Mesodermal cell (in vitro differentiated cells): ENCODE measurements around the gene NR6A1.

Experiments used
- H3K27ac ChIP-seq: 2 replicates; pipeline ENCODE4 v1.7.0; 2013; ENCODE audit warnings: mild to moderate bottlenecking, low read depth, low read length, moderate library complexity; ENCODE audit not compliant: severe bottlenecking
- H3K36me3 ChIP-seq: 2 replicates; pipeline ENCODE4 v1.7.1; 2013; ENCODE audit warnings: mild to moderate bottlenecking, low read length, moderate library complexity; ENCODE audit not compliant: control insufficient read depth, insufficient read depth
- H3K4me1 ChIP-seq: one replicate; pipeline ENCODE4 v1.7.1; 2013; ENCODE audit warnings: mild to moderate bottlenecking, low read length; ENCODE audit not compliant: insufficient read depth, control insufficient read depth, poor library complexity, severe bottlenecking
- H3K4me3 ChIP-seq: 2 replicates; pipeline ENCODE4 v1.7.0; 2013; ENCODE audit warnings: low read length, control low read depth, mild to moderate bottlenecking; ENCODE audit not compliant: insufficient read depth, poor library complexity, severe bottlenecking; ENCODE audit errors: extremely low read depth
- H3K9me3 ChIP-seq: 2 replicates; pipeline ENCODE4 v1.7.1; 2013; ENCODE audit warnings: mild to moderate bottlenecking, low read length, moderate library complexity; ENCODE audit not compliant: control insufficient read depth
- WGBS, 2 experiments: methylation state at CpG; one replicate each; pipeline ENCODE4 v1.1.5; 2013; ENCODE audit warnings: missing lambda C conversion rate in 2 of 2; ENCODE audit not compliant: insufficient coverage in 2 of 2; 5-methylcytosine and 5-hydroxymethylcytosine counted together

Gene NR6A1

DNA sequence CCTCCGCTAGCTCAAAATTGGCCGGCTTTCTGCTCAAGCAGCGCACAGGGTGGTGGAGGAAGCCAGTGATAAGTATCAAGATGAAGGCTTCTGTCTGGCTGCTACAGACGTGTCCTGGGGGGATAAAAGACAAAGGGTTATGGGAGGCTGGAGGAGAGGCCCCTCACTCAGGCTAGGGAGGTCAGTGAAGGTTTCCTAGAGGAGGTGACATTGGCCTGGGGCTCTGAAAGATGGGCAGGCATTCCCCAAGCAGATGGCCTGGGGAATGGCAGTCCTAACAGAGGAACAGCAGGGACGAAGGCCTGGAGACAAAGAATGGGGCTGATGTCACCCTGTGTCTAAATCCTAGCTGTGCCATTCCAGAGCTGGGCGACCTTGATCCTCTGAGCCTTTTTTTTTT is 38.1 kb upstream of the NR6A1 start:
- Histone ChIP-seq H3K36me3 (no peaks in the 10 kb centered on the region), H3K4me1 (peaks cover 46% of the 10 kb centered on the region), H3K9me3 (no peaks in the 10 kb centered on the region), H3K27ac (peak overlapping the region; percentile 41), H3K4me3 (no peak overlapping the region)
- 94 to 96% methylated on average over 6 of the region's 6 CpGs for WGBS, 2 experiments

DNA sequence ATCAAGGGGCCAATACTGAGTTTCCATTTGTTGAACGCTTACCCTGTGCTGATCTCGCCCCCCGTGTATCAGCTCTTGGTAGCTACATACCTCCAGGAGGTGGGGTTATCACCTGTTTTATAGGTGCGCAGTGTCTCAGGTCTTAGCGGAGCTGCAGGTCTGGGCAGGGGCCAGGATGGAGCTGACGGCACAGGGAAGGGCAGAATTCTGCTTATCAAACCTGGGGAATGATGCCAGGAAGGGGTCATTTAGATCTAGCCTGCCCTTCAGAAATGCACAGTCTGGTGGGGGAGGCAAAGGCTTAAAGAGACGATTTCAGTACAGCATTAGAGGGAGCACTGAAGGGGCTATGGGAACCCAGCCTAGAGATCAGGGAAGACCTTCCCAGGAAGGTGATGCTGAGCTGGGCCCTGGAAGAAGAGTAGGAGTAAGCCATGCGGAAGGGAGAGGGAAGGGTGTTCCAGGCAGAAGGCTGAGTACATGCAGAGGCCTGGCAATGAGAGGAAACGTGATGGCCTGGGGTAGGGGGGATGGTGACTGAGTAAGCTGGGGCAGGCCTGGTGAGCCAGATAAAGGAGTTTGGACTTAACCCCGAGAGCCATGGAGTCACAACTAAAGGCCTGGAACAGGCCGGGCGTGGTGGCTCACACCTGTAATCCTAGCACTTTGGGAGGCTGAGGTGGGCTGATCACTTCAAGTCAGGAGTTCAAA is 37.3 kb upstream of the NR6A1 start:
- no peaks in the 10 kb centered on the region for H3K36me3 ChIP-seq
- peaks cover 38% of the 10 kb centered on the region for H3K4me1 ChIP-seq
- WGBS, 2 experiments = 91 to 96% methylated on average over 11 to 12 of the region's 12 CpGs
- no peak overlapping the region for H3K27ac ChIP-seq
- H3K4me3 ChIP-seq = no peak overlapping the region
- no peaks in the 10 kb centered on the region for H3K9me3 ChIP-seq

DNA sequence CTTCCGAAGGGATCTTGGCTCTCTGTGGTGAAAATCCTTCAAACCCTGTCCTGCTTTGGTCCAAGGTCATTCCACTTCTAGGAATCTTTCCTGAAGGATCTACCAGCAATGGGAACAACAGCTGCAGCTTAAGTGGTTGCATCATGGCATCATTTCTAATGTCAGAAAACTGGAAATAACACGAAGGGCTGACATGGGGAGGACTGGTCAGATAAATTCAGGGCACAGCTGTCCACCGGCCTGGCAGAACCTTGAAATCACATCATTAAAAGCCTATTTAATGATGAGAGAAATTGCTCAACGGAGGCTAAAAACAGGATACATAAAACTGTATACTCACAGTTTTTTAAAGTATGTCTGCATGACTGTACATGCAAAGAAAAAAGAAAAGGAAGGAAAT is 34.1 kb upstream of the NR6A1 start:
- WGBS, 2 experiments = 100% methylated on average over 2 of the region's 4 CpGs
- H3K27ac ChIP-seq = no peak overlapping the region
- H3K9me3 ChIP-seq = no peaks in the 10 kb centered on the region
- no peaks in the 10 kb centered on the region for H3K36me3 ChIP-seq
- H3K4me1 ChIP-seq = peaks cover 14% of the 10 kb centered on the region
- no peak overlapping the region for H3K4me3 ChIP-seq

DNA sequence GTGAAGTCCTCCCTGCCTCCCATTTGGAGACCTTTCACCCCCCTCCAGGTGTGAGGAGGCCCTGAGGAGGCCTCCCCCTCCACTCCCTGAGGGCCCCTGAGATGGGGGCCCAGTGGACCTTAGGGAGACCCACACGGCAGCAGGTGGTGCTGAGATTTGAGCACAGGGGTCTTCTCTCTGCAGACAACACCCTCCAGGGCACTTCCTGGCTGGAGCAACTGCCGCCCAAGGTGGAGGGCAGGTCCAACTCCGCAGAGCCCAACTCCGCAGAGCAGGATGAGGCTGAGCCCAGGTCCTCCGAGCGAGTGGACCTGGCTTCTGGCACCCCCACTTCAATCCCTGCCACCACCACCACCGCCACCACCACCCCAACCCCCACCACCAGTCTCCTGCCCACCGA is 32.8 kb upstream of the NR6A1 start:
- Histone ChIP-seq H3K4me3 (no peak overlapping the region), H3K9me3 (no peaks in the 10 kb centered on the region), H3K27ac (no peak overlapping the region), H3K36me3 (no peaks in the 10 kb centered on the region), H3K4me1 (peaks cover 7% of the 10 kb centered on the region)
- 98% methylated on average over 6 of the region's 8 CpGs; no CpG with 5 or more reads in 1 of the 2 experiments for WGBS, 2 experiments

- Histone ChIP-seq H3K27ac (no peak overlapping the region), H3K36me3 (no peaks in the 10 kb centered on the region), H3K4me1 (no peaks in the 10 kb centered on the region), H3K4me3 (no peak overlapping the region), H3K9me3 (no peaks in the 10 kb centered on the region)
- WGBS, 2 experiments = 93 to 100% methylated on average over 2 to 3 of the region's 3 CpGs
Observed at GRCh38 chr9:124802426-124802825, 31.3 kb upstream of the NR6A1 start.

- Histone ChIP-seq H3K9me3 (no peaks in the 10 kb centered on the region), H3K27ac (no peak overlapping the region), H3K36me3 (no peaks in the 10 kb centered on the region), H3K4me1 (peaks cover 6% of the 10 kb centered on the region), H3K4me3 (no peak overlapping the region)
- 96% methylated on average over 4 of the region's 6 CpGs; no CpG with 5 or more reads in 1 of the 2 experiments for WGBS, 2 experiments
Observed at GRCh38 chr9:124801356-124801755, 30.2 kb upstream of the NR6A1 start.

GRCh38 chr9:124800306-124801259 is 29.5 kb upstream of the NR6A1 start:
- H3K9me3 ChIP-seq = no peaks in the 10 kb centered on the region
- 77 to 81% methylated on average over 11 to 15 of the region's 15 CpGs for WGBS, 2 experiments
- no peak overlapping the region for H3K27ac ChIP-seq
- peaks cover 13% of the 10 kb centered on the region for H3K4me1 ChIP-seq
- H3K4me3 ChIP-seq = no peak overlapping the region
- no peaks in the 10 kb centered on the region for H3K36me3 ChIP-seq

DNA sequence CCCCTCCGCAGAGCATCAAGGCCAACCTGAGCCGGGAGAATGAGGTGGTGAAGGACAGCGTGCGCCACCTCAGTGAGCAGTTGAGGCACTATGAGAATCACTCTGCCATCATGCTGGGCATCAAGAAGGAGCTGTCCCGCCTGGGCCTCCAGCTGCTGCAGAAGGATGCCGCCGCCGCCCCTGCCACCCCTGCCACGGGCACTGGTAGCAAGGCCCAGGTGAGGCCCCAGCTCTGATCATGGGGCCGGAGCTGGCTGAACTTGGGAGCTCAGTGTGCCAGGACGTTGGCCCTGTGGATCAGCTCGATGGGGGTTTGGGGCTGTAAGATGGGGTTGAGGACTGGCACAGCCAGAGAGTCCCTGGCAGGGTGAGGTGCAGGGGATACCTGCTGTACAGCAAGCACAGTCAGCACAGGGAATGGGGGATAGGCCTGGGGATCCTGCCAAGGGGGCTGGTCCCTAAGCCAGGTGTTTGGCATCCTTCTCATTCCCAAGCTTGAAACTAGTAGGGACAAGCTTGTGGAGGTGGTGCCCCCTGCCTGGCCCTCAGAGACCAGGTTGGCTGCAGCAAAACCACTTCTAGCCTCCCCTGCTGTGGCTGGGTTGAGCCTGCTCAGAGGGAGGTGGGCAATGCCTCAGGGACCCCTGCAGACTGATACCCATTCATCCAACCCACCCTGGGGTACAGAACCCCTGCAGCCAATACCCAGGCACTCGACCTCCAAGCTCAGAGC is 28.3 kb upstream of the NR6A1 start:
- WGBS, 2 experiments = 86 to 87% methylated on average over 11 to 12 of the region's 13 CpGs
- Histone ChIP-seq H3K27ac (no peak overlapping the region), H3K36me3 (no peaks in the 10 kb centered on the region), H3K4me3 (no peak overlapping the region), H3K9me3 (no peaks in the 10 kb centered on the region), H3K4me1 (peaks cover 19% of the 10 kb centered on the region)

DNA sequence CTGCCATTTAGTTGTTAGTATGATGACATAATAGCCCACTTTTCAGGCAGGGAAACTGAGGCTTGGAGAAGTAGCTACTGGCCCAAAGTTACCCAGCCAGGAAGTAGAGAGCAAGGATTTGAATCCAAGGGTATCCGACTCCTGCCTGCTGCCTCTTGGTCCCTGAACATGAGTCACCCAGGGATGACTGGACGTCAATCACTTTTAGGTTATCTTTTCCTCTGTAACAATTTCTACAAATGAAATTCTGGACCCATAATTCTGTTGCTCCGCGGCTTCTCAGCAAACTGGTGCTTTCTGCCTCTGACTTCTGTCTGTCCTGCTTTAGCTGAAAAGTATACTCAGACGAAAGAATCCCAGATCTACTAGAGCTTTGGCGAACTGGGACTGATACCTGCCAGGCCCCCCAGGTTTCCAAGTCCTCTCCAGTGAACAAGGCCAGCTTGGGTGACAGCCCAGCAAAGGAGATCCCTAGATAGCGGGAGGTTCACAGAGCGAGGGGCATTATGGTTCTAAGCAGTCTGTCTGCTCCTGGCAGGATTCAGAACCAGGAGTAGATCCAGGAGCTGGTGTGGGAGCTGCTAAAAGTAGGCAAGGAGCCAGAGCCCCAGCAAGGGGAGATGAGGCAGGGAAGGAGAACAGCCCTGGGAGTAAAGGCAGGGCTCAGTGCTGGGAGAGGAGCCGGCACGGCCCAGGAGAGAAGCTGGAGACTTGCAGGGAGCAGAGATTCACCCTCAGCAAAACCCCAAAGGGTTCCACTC is 26.4 kb upstream of the NR6A1 start:
- Histone ChIP-seq H3K36me3 (no peaks in the 10 kb centered on the region), H3K4me3 (no peak overlapping the region), H3K27ac (peak overlapping the region; percentile 32), H3K9me3 (no peaks in the 10 kb centered on the region), H3K4me1 (peaks cover 24% of the 10 kb centered on the region)
- 94 to 95% methylated on average over 8 of the region's 10 CpGs for WGBS, 2 experiments

GRCh38 chr9:124795881-124796431 is 24.8 kb upstream of the NR6A1 start:
- H3K27ac ChIP-seq = peak overlapping the region; percentile 62
- no peaks in the 10 kb centered on the region for H3K9me3 ChIP-seq
- peaks cover 24% of the 10 kb centered on the region for H3K4me1 ChIP-seq
- no peak overlapping the region for H3K4me3 ChIP-seq
- WGBS, 2 experiments = 60 to 69% methylated on average over 5 of the region's 9 CpGs
- H3K36me3 ChIP-seq = no peaks in the 10 kb centered on the region
